HG02623 (cell line): Measurements from ENCODE around the gene EPM2A.

Experiments used
- ATAC-seq: cut with Tn5 transposase; IDR thresholded peaks from one replicate; pipeline ENCODE4 v1.9.1; 2021; ENCODE audit warnings: moderate library complexity; ENCODE audit not compliant: unreplicated experiment

EPM2A gene

DNA sequence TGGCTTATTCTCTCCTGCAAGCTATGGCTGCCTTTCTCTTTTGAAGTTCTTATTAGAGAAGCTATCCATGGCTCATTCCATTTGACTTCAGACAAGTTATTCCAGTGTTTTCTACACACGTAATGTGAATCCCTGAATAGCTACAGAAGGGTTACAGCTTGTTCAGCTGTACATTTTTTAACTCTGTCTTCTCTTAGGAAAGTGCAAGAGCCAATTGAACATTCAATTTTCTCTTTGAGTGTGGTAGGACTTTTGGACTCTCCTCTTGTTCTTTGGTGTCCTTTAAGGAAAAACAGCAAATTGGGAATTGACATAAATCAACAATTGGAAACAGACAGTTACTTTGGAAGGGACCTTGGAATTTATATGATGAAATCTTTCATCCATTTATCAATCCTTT is 125.8 kb downstream of the EPM2A start:
- ATAC-seq: no peak

- no peak for ATAC-seq
Observed at GRCh38 chr6:145608850-145609249, 126.5 kb downstream of the EPM2A start.

- ATAC-seq: no peak
Observed at GRCh38 chr6:145603991-145604390, 131.3 kb downstream of the EPM2A start.

DNA sequence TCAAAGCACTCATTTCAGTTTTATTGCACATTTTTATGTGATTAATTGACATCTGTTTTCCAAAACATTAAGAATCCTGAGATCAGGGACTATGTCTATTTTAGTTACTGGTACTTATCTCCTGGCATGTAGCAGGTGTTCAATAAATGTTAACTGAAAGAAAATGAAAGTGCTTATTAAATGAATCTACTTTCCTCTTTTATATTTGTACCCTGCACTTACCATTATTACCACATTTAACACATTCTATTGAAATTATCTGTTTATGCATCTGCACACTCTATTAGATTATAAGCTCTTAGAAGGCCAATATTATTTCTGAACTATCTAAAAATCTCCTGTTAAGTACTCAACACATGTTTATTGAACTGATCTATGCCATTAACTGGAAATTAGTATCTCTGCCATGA is 131.9 kb downstream of the EPM2A start:
- no peak for ATAC-seq

DNA sequence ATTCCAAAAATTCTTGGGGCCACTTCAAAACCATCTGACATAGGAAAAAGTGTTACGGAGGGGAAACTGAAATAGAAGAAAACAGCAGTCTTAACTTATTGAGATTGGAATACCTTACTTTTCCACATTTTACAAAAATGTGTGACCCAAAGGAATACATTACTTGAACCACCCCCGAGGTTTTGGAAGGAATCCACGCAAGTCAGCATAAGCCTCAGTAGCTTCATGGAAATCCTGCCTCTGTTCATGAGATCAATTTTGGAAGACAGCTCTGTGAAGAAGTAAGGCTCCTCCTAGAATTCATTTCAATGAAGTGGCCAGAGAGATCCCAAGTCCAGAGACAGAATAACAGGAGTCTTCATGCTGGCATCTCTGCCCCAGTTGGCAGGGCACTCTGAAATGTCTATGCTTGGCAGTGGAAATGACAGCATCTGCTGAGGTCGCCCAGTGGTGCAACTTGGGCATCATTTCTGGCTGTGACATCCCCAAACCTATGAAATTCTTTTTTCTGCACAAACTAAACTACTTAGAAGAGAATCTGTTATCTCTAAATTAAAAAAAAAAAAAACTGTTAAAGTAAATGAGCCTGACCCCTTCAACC is 132.5 kb downstream of the EPM2A start:
- ATAC-seq: no peak

DNA sequence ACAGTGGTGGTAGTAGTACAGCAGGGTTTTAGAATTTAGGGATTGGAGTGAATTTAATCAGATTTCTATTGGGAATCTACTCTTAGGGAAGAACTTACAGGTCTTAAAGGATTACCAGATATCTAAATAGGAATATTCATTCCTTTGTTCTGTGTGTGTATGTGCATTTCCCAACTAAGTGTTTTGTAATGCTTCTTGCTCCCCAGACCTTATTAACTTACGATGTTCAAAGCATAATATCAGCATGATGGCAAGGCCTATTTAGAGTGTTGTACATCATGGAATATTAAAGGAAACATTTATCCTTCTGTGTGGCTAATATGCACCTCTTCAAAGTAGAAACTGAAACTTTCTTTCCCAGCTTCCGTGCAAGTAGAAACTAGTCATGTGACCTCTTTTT is 133.9 kb downstream of the EPM2A start:
- ATAC-seq: no peak

DNA sequence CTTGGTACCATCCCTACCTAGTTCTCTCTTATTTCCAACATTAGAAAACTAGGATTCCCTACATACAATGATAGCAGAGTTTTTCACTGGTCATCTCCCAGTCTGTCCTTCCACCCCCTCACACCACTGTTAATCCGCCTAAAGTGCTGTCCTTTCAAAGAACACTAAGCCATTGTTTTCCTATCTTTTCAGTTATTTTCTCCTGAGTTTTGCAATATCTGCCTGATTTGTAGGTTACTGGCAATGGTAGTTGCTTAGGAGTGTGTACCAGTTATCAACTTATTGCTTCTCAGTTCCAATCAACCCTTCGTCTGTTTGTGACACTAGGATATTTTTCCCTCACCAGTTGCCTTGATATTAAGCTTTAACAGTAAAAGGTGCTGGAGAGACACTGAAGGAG is 135.0 kb downstream of the EPM2A start:
- ATAC-seq: no peak

GRCh38 chr6:145588981-145589380 is 146.3 kb downstream of the EPM2A start:
- no peak for ATAC-seq

GRCh38 chr6:145587334-145587733 is 148.0 kb downstream of the EPM2A start:
- no peak for ATAC-seq

DNA sequence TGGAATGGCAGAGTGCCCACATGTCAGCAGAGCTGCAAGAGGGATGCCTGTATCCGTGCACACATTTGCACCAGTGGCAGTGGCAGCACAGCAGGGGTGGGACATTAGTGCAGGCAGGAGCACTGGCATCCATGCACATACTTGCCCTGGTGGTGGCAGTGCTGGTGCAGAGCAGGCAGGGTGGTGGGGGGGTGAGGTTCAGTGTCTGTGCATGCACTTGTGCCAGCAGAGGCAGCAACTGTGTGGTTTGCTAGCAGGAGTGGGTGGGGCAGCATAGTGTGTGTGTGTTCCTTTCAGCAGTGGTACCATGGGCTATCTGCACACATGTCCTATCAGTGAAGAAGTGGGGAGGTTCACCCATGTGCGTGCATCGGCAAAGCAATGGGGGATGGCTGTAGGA is 151.6 kb downstream of the EPM2A start:
- ATAC-seq: no peak
